Measurements from ENCODE around the gene ASPDH. TPM values are rescaled to one million over a fixed set of nuclear protein-coding genes. Genes with fewer than 3 reads are reported as not detected.

The ASPDH gene
- total RNA-seq, 3 donors from 2014 or later = not detected

GRCh38 chr19:50507376-50507775, 6.3 kb downstream of the ASPDH start:
- H3K9me3 ChIP-seq = no peaks in the 10 kb centered on the region
- DNase-seq = peak in 1 of 3 donors; percentile 49
- TF ChIP-seq, protein P1, sequence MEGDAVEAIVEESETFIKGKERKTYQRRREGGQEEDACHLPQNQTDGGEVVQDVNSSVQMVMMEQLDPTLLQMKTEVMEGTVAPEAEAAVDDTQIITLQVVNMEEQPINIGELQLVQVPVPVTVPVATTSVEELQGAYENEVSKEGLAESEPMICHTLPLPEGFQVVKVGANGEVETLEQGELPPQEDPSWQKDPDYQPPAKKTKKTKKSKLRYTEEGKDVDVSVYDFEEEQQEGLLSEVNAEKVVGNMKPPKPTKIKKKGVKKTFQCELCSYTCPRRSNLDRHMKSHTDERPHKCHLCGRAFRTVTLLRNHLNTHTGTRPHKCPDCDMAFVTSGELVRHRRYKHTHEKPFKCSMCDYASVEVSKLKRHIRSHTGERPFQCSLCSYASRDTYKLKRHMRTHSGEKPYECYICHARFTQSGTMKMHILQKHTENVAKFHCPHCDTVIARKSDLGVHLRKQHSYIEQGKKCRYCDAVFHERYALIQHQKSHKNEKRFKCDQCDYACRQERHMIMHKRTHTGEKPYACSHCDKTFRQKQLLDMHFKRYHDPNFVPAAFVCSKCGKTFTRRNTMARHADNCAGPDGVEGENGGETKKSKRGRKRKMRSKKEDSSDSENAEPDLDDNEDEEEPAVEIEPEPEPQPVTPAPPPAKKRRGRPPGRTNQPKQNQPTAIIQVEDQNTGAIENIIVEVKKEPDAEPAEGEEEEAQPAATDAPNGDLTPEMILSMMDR (IDR thresholded peaks at IDR 0.05) = no peak
- peaks cover 5% of the 10 kb centered on the region for H3K4me1 ChIP-seq (ENCODE audit: low read depth)
- intact Hi-C loops (cut with DNase I, micrococcal nuclease) = no loop called here
- H3K36me3 ChIP-seq (ENCODE audit: low read depth) = peaks cover 3% of the 10 kb centered on the region
- ATAC-seq = no peak
- no peak overlapping the region for H3K4me3 ChIP-seq

DNA sequence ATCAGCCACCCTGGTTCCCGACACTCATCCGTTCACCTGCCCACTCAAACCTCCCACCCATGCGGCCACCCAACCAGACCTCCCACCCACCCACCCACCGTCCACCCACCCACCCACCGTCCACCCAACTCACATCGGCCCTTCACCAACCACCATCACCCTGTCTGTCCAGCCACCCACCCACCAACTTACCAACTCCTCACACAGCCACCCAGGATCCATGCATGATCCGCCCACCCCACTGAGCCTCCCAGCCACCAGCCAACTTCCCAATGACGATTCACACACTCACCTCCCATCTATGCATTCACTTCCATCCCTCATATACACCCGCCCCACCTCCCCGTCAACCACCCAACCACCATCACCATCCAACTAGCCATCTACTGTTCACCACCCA, 7.0 kb downstream of the ASPDH start:
- Histone ChIP-seq H3K4me3 (no peak overlapping the region), H3K9me3 (no peaks in the 10 kb centered on the region), H3K4me1 (ENCODE audit: low read depth) (peaks cover 5% of the 10 kb centered on the region), H3K36me3 (ENCODE audit: low read depth) (peaks cover 3% of the 10 kb centered on the region)
- intact Hi-C loops (cut with DNase I, micrococcal nuclease) = no loop called here
- DNase-seq (peak in 1 of 3 donors; percentile 36), ATAC-seq (no peak)
- TF ChIP-seq, protein P1 (IDR thresholded peaks at IDR 0.05) = no peak

DNA sequence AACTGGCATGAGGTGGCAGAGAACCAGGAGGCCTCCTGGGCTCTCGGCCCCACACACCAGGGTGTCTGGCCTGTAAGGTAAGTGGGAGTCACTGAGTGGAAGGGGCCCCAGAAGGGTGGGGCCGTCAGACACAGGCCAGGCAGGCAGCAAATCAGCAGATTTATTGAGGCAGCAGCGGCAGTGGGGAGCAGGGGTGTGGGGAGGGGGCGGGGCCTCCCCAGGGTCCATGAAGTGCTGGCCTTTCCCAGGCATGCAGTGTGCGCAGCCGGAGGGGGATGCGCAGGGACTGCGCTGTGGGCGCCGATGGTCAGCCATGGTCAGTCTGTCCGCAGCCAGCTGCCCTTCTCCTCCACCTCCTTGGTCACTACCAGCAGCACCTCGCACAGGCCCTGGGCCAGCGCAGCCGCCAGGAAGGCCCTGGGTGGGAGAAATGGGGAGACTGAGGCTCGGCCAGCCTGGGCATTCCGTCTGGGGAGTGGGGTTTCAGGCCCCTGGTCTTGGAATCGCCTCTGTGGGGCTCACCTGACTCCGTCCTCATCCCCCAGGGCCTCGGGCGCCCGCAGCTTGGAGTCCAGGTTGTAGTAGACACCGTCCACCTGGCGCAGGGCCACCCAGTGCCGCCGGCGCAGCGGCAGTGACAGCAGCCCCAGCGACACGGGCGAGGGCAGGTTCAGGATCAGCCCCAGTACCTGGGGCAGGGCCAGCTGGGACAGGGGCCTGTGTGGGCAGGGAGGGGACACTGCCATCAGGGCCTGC, 7.7 kb downstream of the ASPDH start:
- ATAC-seq = no peak
- Histone ChIP-seq H3K9me3 (no peaks in the 10 kb centered on the region), H3K36me3 (ENCODE audit: low read depth) (no peaks in the 10 kb centered on the region), H3K4me3 (no peak overlapping the region), H3K4me1 (ENCODE audit: low read depth) (peaks cover 5% of the 10 kb centered on the region)
- DNase-seq = peak in 1 of 3 donors; percentile 55
- intact Hi-C loops (cut with DNase I, micrococcal nuclease) = no loop called here
- TF ChIP-seq, protein P1 (IDR thresholded peaks at IDR 0.05) = no peak

DNA sequence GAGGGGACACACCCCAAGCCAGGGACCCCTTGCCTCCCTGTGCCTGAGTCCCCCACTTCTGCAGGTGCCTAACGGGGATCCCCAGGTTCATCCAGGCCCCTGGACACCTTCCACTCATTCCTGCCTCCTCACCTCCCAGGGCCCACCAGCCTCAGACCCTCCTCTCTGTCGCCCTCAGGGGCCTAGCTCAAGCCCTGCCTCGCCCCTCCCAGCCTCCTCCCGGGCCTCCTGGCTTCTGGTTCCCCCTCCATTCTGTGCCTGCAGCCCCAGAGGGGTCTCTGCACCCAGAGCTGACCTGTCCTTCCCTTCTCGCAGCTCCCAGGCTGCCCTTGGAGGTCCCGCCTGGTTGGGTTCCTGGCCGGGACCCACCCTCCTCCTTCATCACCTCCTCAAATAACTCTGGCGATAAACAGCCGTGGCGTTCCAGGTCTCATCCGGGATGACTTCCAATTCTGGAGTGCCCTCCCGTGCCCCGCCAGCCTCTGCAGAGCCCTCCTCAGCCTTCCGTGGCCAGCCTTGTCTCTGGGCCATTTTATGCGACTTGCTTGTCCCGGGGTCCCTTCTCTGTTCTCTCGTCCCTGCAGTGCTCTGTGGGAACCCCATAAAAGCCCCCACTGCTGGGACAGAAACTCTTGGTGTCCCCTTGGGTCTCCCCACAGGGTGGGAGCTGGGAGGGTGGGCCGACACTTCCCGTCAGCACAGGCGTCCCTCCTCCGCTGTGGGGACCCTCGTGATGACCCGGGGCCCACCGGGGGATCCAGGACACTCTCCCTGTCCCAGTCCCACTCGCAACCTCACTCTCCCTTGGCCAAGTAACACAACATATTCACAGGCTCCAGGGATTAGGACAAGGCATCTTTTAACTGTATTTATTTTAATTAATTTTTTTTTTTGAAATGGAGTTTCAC, 11.9 kb downstream of the ASPDH start:
- Histone ChIP-seq H3K9me3 (no peaks in the 10 kb centered on the region), H3K36me3 (ENCODE audit: low read depth) (no peaks in the 10 kb centered on the region), H3K4me3 (no peak overlapping the region), H3K4me1 (ENCODE audit: low read depth) (no peaks in the 10 kb centered on the region)
- ATAC-seq (no peak), DNase-seq (peak in 1 of 3 donors; percentile 48)
- intact Hi-C loops (cut with DNase I, micrococcal nuclease) = no loop called here
- TF ChIP-seq, protein P1 (IDR thresholded peaks at IDR 0.05) = no peak

DNA sequence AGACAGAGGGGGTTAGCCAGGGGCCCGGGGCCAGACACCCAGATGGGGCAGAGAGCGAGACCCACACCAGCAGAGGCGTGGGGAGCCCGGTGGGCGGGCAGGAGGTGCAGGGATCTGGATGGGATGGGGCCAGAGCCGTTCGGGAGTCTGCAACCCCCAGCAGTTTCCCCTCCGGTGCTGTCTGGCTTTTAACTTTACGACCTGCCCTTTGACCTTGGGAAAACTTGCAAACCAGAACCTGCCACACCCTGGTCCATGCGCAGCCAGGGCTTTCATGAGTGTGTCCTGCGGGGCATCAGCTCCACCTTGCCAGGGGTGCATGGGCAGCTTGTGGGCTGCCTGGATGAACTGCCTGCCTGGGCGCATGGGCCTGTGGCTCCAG, 12.5 kb downstream of the ASPDH start:
- DNase-seq = peak in 1 of 3 donors; percentile 31
- Histone ChIP-seq H3K4me1 (ENCODE audit: low read depth) (no peaks in the 10 kb centered on the region), H3K4me3 (no peak overlapping the region), H3K9me3 (no peaks in the 10 kb centered on the region), H3K36me3 (ENCODE audit: low read depth) (no peaks in the 10 kb centered on the region)
- TF ChIP-seq, protein P1 (IDR thresholded peaks at IDR 0.05) = no peak
- intact Hi-C loops (cut with DNase I, micrococcal nuclease) = no loop called here
- ATAC-seq = peak; percentile 55
